Endothelial cell of umbilical vein (primary cell): ENCODE measurements around the gene NPTN.

Experiments
- CTCF ChIP-seq, 2 donors: IDR thresholded peaks; 1 replicate in 1 of 2; 2 replicates in 1 of 2; pipeline ENCODE4 v1.5.1; 2011; ENCODE audit warnings: low read length in 2 of 2, mild to moderate bottlenecking in 2 of 2, moderate library complexity in 2 of 2, control low read depth in 1 of 2, inconsistent platforms in 1 of 2, low read depth in 1 of 2; ENCODE audit not compliant: insufficient read depth in 1 of 2; ENCODE audit errors: extremely low read depth in 1 of 2
- EZH2 ChIP-seq: IDR thresholded peaks from 2 replicates; pipeline ENCODE4 v1.6.1; 2012; ENCODE audit warnings: borderline replicate concordance, low read depth, mild to moderate bottlenecking, moderate library complexity, low read length, inconsistent platforms; ENCODE audit not compliant: severe bottlenecking
- FOS ChIP-seq: IDR thresholded peaks from 2 replicates; pipeline ENCODE4 v1.6.1; 2011; ENCODE audit warnings: mild to moderate bottlenecking, low read length, moderate library complexity, borderline replicate concordance; ENCODE audit not compliant: insufficient read depth
- GATA2 ChIP-seq: IDR thresholded peaks from 2 replicates; pipeline ENCODE4 v1.7.0; 2011; ENCODE audit warnings: low read depth, mild to moderate bottlenecking, moderate library complexity, mixed read lengths, low read length; ENCODE audit not compliant: insufficient read length, insufficient read depth
- JUN ChIP-seq: IDR thresholded peaks from 2 replicates; pipeline ENCODE4 v1.6.1; 2011; ENCODE audit warnings: borderline replicate concordance, low read depth; ENCODE audit not compliant: insufficient read length, insufficient read depth
- MAX ChIP-seq: IDR thresholded peaks from 2 replicates; pipeline ENCODE4 v1.6.1; 2011; ENCODE audit not compliant: insufficient read depth, insufficient read length
- MYC ChIP-seq: IDR thresholded peaks from one replicate; pipeline ENCODE4 v1.6.1; 2011; ENCODE audit warnings: mild to moderate bottlenecking, low read depth, low read length
- POLR2A ChIP-seq: IDR thresholded peaks from 2 replicates; pipeline ENCODE4 v1.6.1; 2012; ENCODE audit warnings: low read depth, mild to moderate bottlenecking, control low read depth, low read length
- POLR2AphosphoS5 ChIP-seq: IDR thresholded peaks from 2 replicates; pipeline ENCODE4 v1.6.1; 2012; ENCODE audit warnings: low read depth, mild to moderate bottlenecking, control low read depth, low read length, moderate library complexity; ENCODE audit not compliant: insufficient read depth

- no peak for TF ChIP-seq CTCF (IDR thresholded peaks at IDR 0.05; ENCODE audit: extremely low read depth in 1 of 2, insufficient read depth in 1 of 2, low read depth in 1 of 2, low read length in 2 of 2)
- TF ChIP-seq FOS, result no peak
- TF ChIP-seq EZH2, result no peak
- no peak for TF ChIP-seq POLR2AphosphoS5
- TF ChIP-seq POLR2A, result no peak
- TF ChIP-seq GATA2, result no peak
- TF ChIP-seq MAX, result no peak
- TF ChIP-seq JUN, result no peak
- no peak for TF ChIP-seq MYC
These were observed 37.0 kb downstream of the NPTN start for GRCh38 chr15:73596174-73596573.
